GM23248 (cell line): ENCODE results near the gene AP2A2.

Source experiments
- EZH2 ChIP-seq: fragments of 200-600 bp; sonication (generic); IDR thresholded peaks from 2 replicates; pipeline ENCODE4 v1.6.1; 2018; ENCODE audit warnings: antibody characterized with exemption, mild to moderate bottlenecking; ENCODE audit not compliant: insufficient read depth, poor library complexity, severe bottlenecking
- EZH2phosphoT487 ChIP-seq: fragments of 200-600 bp; sonication (generic); IDR thresholded peaks from 2 replicates; pipeline ENCODE4 v1.6.1; 2018; ENCODE audit warnings: antibody characterized with exemption, moderate library complexity, mild to moderate bottlenecking, low read depth; ENCODE audit not compliant: insufficient read depth

GRCh38 chr11:986952-987305 lies 61.3 kb downstream of the AP2A2 start:
- TF ChIP-seq EZH2 (no peak), EZH2phosphoT487 (no peak)
